Neutrophil (primary cell): Measurements from ENCODE around the gene INPP5A.

Experiments used
- H3K27ac ChIP-seq: fragments of 200-600 bp; sonication (generic); 2 replicates; pipeline ENCODE4 v1.5.1; 2016; ENCODE audit warnings: mild to moderate bottlenecking, moderate library complexity
- H3K27me3 ChIP-seq: fragments of 200-600 bp; sonication (generic); 2 replicates; pipeline ENCODE4 v1.6.0; 2016; ENCODE audit warnings: mild to moderate bottlenecking
- H3K36me3 ChIP-seq: fragments of 200-600 bp; sonication (generic); 2 replicates; pipeline ENCODE4 v1.5.1; 2017
- H3K4me1 ChIP-seq, 2 experiments: fragments of 200-600 bp in 1 of 2; sonication (generic) in 1 of 2; 1 replicate in 1 of 2; 2 replicates in 1 of 2; pipeline versions ENCODE4 v1.5.1 to v1.6.1; 2013 to 2016; ENCODE audit warnings: low read depth in 1 of 2, low read length in 1 of 2, mild to moderate bottlenecking in 1 of 2, moderate library complexity in 1 of 2; ENCODE audit not compliant: control insufficient read depth in 1 of 2, insufficient read depth in 1 of 2
- H3K4me3 ChIP-seq, 2 experiments: fragments of 200-600 bp in 1 of 2; sonication (generic) in 1 of 2; 1 replicate in 1 of 2; 2 replicates in 1 of 2; pipeline ENCODE4 v1.5.1; 2013 to 2016; ENCODE audit warnings: low read depth in 1 of 2, low read length in 1 of 2, mild to moderate bottlenecking in 1 of 2, moderate library complexity in 1 of 2
- H3K9me3 ChIP-seq: fragments of 200-600 bp; sonication (generic); 2 replicates; pipeline ENCODE4 v1.5.1; 2016
- CTCF ChIP-seq: fragments of 200-600 bp; sonication (generic); IDR thresholded peaks from 2 replicates; pipeline ENCODE4 v1.5.1; 2016; ENCODE audit warnings: antibody characterized with exemption

The INPP5A gene

DNA sequence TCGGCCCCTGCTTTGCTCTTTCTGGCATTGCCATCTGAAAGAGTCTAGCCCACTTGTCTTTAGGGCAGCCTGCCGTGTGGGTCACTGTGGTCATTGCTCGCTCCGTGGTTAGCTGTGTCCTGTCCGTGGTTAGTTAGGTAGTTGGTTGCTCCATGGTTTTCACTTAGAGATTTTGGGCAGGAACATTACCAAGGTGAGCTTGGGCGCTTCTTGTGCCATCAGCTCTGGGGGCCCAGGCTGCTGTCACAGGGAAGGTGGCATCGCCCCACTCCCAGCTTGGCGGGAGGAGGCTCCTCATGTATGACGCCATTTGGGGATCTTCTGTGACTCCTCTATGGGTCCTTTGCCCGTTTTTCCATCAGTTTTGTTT is 53.1 kb downstream of the INPP5A start:
- Histone ChIP-seq H3K27me3 (no peaks in the 10 kb centered on the region), H3K27ac (no peak overlapping the region), H3K4me3 (no peak overlapping the region), H3K9me3 (no peaks in the 10 kb centered on the region), H3K4me1 (peaks cover 85 to 88% of the 10 kb centered on the region in 2 experiments), H3K36me3 (no peaks in the 10 kb centered on the region)
- no peak for TF ChIP-seq CTCF

GRCh38 chr10:132591166-132591971 is 53.8 kb downstream of the INPP5A start:
- Histone ChIP-seq H3K9me3 (no peaks in the 10 kb centered on the region), H3K36me3 (no peaks in the 10 kb centered on the region), H3K4me1 (peaks cover 79 to 82% of the 10 kb centered on the region in 2 experiments), H3K4me3 (no peak overlapping the region), H3K27ac (no peak overlapping the region), H3K27me3 (no peaks in the 10 kb centered on the region)
- TF ChIP-seq CTCF, result no peak

- TF ChIP-seq CTCF, result no peak
- Histone ChIP-seq H3K4me1 (peaks cover 75% of the 10 kb centered on the region in 2 experiments), H3K9me3 (no peaks in the 10 kb centered on the region), H3K27me3 (no peaks in the 10 kb centered on the region), H3K27ac (peak overlapping the region; percentile 45), H3K4me3 (no peak overlapping the region), H3K36me3 (no peaks in the 10 kb centered on the region)
Measured at GRCh38 chr10:132592790-132593383, 55.3 kb downstream of the INPP5A start.

DNA sequence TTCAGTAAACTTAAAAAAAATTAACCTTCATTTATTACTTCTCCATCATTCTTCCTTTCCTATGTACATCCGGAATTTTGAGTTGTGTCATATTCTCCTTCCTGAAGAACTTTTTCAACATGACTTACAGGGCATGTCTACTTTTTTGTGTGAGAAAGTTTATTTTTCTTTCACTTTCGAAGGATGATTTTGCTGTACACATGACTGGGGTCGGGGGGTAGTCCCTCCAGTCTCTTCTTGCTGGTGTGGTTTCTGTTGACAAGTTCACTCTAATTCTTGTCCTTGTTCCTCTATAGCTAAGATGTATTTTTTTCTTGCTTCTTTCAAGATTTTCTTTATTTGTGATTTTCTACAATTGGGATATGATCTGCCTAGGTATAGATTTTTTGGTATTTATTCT is 55.8 kb downstream of the INPP5A start:
- H3K4me3 ChIP-seq, result no peak overlapping the region
- H3K27me3 ChIP-seq, result no peaks in the 10 kb centered on the region
- H3K27ac ChIP-seq, result peak overlapping the region; percentile 45
- H3K9me3 ChIP-seq, result no peaks in the 10 kb centered on the region
- TF ChIP-seq CTCF, result no peak
- H3K36me3 ChIP-seq, result no peaks in the 10 kb centered on the region
- H3K4me1 ChIP-seq, result peaks cover 70 to 71% of the 10 kb centered on the region in 2 experiments

- Histone ChIP-seq H3K36me3 (no peaks in the 10 kb centered on the region), H3K27me3 (no peaks in the 10 kb centered on the region), H3K27ac (peak overlapping the region; percentile 45), H3K4me1 (peaks cover 62 to 63% of the 10 kb centered on the region in 2 experiments), H3K4me3 (no peak overlapping the region), H3K9me3 (no peaks in the 10 kb centered on the region)
- no peak for TF ChIP-seq CTCF
Measured at GRCh38 chr10:132593900-132594876, 56.6 kb downstream of the INPP5A start.
